Measurements from ENCODE around the gene PPHLN1. TPM values are rescaled to one million over a fixed set of nuclear protein-coding genes. Genes with fewer than 3 reads are reported as not detected.

The PPHLN1 gene
- total RNA-seq, 1 donor from 2014 or later, result 74.9 TPM

DNA sequence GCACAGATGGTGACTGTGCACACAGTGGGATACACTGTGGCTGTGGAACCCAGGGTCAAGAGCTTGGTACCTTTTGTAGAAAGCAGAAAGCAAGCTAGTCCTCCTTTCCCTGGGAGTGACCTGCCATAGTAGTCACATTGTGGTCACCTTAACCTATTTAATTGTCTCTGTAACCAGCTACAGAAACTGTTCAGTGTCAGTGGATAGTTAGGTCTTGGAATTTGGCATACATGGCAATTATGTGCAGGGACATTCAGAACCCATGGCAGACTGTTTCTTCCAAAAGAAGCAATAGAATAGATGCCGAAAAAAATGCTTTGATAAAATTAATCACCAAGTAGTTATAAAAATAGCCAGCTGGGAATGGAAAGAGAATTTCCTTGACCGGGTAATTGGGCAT lies 30.4 kb downstream of the PPHLN1 start:
- Mint-ChIP-seq H3K27me3 (ENCODE audit: low read depth) (no peaks in the 10 kb centered on the region), H3K4me1 (peaks cover 7% of the 10 kb centered on the region), H3K36me3 (peaks cover 24% of the 10 kb centered on the region), H3K4me3 (no peak overlapping the region), H3K27ac (no peak overlapping the region), H3K9me3 (no peaks in the 10 kb centered on the region)
- TF ChIP-seq, protein P1, sequence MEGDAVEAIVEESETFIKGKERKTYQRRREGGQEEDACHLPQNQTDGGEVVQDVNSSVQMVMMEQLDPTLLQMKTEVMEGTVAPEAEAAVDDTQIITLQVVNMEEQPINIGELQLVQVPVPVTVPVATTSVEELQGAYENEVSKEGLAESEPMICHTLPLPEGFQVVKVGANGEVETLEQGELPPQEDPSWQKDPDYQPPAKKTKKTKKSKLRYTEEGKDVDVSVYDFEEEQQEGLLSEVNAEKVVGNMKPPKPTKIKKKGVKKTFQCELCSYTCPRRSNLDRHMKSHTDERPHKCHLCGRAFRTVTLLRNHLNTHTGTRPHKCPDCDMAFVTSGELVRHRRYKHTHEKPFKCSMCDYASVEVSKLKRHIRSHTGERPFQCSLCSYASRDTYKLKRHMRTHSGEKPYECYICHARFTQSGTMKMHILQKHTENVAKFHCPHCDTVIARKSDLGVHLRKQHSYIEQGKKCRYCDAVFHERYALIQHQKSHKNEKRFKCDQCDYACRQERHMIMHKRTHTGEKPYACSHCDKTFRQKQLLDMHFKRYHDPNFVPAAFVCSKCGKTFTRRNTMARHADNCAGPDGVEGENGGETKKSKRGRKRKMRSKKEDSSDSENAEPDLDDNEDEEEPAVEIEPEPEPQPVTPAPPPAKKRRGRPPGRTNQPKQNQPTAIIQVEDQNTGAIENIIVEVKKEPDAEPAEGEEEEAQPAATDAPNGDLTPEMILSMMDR (IDR thresholded peaks at IDR 0.05; ENCODE audit: unreplicated experiment), result no peak
- DNase-seq (ENCODE audit: low spot score in 2 of 2, unreplicated experiment in 2 of 2), result no peak

GRCh38 chr12:42360747-42361403 lies 34.9 kb downstream of the PPHLN1 start:
- Mint-ChIP-seq H3K27me3 (ENCODE audit: low read depth) (no peaks in the 10 kb centered on the region), H3K4me1 (peaks cover 6% of the 10 kb centered on the region), H3K9me3 (no peaks in the 10 kb centered on the region), H3K36me3 (peaks cover 26% of the 10 kb centered on the region), H3K4me3 (no peak overlapping the region), H3K27ac (no peak overlapping the region)
- TF ChIP-seq, protein P1 (IDR thresholded peaks at IDR 0.05; ENCODE audit: unreplicated experiment), result no peak
- no peak for DNase-seq (ENCODE audit: low spot score in 2 of 2, unreplicated experiment in 2 of 2)

DNA sequence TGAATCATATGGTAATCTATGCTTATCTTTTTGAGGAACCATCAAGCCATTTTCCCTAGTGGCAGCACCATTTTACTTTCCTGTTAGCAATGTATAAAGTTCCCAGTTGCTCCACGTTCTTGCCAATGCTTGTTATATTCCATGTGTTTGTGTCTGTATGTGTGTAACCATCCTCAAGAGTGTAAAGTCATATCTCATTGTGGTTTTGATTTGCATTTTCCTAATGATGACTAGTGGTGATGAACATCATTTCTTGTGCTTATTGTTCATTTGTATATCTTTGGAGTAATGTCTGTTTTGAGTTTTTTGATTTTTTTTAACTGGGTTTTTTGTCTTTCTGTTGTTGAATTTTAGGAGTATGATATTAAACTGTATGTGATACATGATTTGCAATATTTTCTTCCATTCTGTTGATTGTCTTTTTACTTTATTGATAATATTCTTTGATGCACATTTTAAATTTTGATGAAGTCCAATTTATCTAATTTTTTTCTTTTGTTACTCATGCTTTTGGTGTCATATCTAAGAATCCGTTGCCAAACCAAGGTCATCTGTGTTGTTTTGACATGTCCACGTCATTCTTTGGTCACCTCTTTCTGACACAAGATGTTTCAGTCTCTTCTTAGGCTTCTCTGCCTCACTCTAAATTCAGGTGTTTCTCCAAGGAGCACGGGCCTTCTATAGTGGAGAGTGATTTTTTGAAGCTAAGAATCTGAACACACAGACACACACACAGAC lies 36.1 kb downstream of the PPHLN1 start:
- DNase-seq (ENCODE audit: low spot score in 2 of 2, unreplicated experiment in 2 of 2), result no peak
- no peaks in the 10 kb centered on the region for H3K9me3 Mint-ChIP-seq
- no peak overlapping the region for H3K27ac Mint-ChIP-seq
- H3K4me1 Mint-ChIP-seq, result peaks cover 11% of the 10 kb centered on the region
- TF ChIP-seq, protein P1 (IDR thresholded peaks at IDR 0.05; ENCODE audit: unreplicated experiment), result no peak
- peaks cover 26% of the 10 kb centered on the region for H3K36me3 Mint-ChIP-seq
- H3K27me3 Mint-ChIP-seq (ENCODE audit: low read depth), result no peaks in the 10 kb centered on the region
- no peak overlapping the region for H3K4me3 Mint-ChIP-seq

GRCh38 chr12:42362647-42363260 lies 36.8 kb downstream of the PPHLN1 start:
- no peaks in the 10 kb centered on the region for H3K9me3 Mint-ChIP-seq
- peaks cover 11% of the 10 kb centered on the region for H3K4me1 Mint-ChIP-seq
- H3K4me3 Mint-ChIP-seq, result no peak overlapping the region
- DNase-seq (ENCODE audit: low spot score in 2 of 2, unreplicated experiment in 2 of 2), result no peak
- peaks cover 23% of the 10 kb centered on the region for H3K36me3 Mint-ChIP-seq
- H3K27me3 Mint-ChIP-seq (ENCODE audit: low read depth), result no peaks in the 10 kb centered on the region
- TF ChIP-seq, protein P1 (IDR thresholded peaks at IDR 0.05; ENCODE audit: unreplicated experiment), result no peak
- no peak overlapping the region for H3K27ac Mint-ChIP-seq

- no peaks in the 10 kb centered on the region for H3K27me3 Mint-ChIP-seq (ENCODE audit: low read depth)
- H3K4me1 Mint-ChIP-seq, result peaks cover 15% of the 10 kb centered on the region
- no peaks in the 10 kb centered on the region for H3K9me3 Mint-ChIP-seq
- H3K36me3 Mint-ChIP-seq, result peaks cover 18% of the 10 kb centered on the region
- TF ChIP-seq, protein P1 (IDR thresholded peaks at IDR 0.05; ENCODE audit: unreplicated experiment), result no peak
- no peak overlapping the region for H3K4me3 Mint-ChIP-seq
- H3K27ac Mint-ChIP-seq, result no peak overlapping the region
- no peak for DNase-seq (ENCODE audit: low spot score in 2 of 2, unreplicated experiment in 2 of 2)
Observed at GRCh38 chr12:42364692-42365091, 38.7 kb downstream of the PPHLN1 start.
